ENCODE data around the gene DNAJC5.
"Not testable (repeated sequence)": the region's sequence is repeated elsewhere in the genome, so short reads cannot be mapped to it uniquely, and the experiment has no call there.

DNAJC5 gene

DNA sequence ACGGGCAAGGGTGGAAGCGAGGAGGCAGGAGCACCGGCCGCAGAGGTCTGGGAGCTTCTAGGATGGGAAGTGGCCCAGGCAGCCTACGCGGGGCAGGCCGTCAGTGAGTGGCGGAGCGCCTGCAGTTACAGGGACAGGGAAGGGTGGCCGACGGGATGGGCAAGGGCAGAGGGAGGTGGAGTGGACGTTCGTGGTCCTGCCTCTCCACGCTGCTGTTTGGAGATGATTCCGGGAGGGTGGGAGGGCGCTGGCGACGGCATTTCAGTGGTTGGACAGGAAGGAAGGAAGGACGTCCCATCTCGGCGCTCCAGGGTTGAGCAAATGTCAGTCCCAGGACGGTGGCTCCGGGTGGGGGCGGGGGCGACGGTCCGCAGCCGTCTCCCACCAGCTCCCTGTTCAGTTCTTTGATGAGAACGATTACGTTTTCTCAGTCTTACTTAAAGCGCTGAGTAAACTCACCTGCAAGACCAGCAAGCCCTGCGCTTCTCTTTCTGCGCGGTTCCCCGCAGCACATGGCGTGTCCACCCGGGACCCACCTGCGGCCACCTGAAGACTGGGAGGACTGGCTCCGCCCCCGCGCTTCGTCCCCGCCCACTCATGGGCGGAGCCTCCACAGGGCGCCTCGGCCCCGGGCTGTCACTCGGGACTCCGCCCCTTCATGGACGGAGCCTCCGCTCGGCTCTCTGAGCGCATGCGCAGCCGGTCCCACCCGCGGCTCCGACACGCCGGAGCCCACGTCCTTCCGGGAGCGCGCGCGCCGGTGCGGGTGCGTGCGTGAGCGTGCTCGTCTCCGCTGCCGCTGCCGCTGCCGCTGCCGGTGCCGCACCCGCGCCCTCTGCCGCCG, at the start of gene DNAJC5:
Gene DNAJC5, plus strand, starts transcription at position 769 of the 844 bp plus-strand sequence. CDS start 33,220 bp downstream, outside the sequence.
- peak; percentile 95 for DNase-seq

GRCh38 chr20:63846128-63846771, 48.7 kb upstream of the DNAJC5 start:
- DNase-seq: peak; percentile 24

GRCh38 chr20:63846888-63847236, 48.1 kb upstream of the DNAJC5 start:
- no peak for DNase-seq

DNA sequence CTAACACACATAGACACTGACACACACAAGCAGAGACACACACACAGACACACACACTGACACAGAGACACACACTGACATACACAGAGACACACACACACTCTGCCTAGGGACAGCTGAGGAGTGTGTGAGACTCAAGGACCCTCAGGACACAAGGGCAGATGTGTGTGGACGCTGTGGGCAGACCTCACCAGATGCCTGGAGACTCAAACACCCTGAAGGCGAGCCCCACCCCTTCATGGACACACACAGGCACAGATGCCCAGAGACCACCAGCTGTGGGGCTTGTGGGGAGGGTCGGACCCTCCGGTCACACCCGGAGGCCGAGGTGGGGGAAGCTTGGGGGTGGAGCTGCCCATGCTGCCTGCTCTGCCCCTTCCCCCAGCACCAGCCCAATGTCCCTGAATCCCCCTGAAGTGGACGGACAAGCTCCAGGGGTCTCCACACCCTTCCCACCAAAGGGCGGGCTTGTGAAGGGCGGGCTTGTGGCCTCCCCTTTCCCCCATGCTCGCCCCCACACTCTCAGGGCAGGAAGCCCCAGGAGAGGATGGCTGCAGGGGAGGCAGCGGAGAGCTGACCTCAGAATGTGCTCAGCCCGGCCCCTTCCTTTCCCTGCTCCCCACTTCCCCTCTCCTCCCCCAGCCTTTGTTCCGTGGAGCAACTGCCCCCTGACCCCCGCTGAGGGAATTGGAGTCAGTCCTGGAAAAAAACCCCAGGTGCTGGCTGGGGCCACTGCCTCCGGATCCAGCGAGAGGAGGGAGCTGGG, 47.5 kb upstream of the DNAJC5 start:
- no peak for DNase-seq

- DNase-seq: no peak
These were observed 46.7 kb upstream of the DNAJC5 start for GRCh38 chr20:63848003-63848911.

GRCh38 chr20:63850689-63851547, 44.0 kb upstream of the DNAJC5 start:
- DNase-seq: no peak

DNA sequence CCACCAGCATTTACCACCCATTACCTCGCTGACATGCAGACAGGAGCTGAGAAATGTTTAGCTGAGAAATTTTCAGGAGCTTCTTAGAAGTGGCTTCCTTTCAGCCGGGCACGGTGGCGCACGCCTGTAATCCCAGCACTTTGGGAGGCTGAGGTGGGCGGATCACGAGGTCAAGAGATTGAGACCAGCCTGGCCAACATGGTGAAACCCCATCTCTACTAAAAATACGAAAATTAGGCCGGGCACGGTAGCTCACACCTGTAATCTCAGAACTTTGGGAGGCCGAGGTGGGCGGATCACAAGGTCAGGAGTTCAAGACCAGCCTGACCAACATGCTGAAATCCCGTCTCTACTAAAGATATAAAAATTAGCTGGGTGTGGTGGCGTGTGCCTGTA, 43.4 kb upstream of the DNAJC5 start:
- DNase-seq: not testable (repeated sequence)

- not testable (repeated sequence) for DNase-seq
These were observed 41.2 kb upstream of the DNAJC5 start for GRCh38 chr20:63853733-63854068.

DNA sequence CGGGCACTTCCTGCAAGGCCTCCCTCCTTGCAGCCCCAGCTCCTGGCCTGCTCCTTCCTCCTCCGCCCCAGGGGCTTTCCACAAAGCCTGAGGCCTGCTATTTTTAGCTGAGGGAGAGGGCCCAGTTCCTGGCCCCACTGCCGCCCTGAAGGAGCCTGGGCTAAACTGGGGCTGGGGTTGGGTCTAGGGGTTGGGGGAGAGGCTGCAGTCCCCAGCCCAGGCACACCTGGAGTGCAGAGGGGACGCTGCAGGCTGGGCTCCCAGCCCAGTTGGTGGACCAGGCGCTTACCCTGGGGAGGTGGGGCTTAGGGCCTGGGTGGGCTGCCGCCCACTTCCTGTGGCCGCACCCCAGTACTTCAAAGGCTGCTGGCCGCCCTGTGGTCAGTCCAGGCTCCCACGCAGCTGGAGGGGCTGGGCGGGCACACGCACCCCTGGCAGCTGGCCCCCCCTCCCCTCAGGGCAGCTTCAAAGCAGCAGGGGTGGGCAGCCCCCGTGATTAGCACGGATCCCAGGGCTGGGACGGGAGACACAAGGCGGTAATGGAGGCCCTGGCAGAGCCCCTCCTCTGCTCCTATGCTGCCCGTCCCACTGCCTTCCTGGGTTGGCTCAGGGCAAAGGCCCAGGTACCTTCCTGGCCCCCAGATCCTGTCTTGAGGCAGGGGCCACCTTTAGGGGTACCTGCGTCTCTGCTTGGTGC, 40.7 kb upstream of the DNAJC5 start:
- DNase-seq: no peak

- DNase-seq: no peak
These were observed 40.1 kb upstream of the DNAJC5 start for GRCh38 chr20:63854766-63855362.

DNA sequence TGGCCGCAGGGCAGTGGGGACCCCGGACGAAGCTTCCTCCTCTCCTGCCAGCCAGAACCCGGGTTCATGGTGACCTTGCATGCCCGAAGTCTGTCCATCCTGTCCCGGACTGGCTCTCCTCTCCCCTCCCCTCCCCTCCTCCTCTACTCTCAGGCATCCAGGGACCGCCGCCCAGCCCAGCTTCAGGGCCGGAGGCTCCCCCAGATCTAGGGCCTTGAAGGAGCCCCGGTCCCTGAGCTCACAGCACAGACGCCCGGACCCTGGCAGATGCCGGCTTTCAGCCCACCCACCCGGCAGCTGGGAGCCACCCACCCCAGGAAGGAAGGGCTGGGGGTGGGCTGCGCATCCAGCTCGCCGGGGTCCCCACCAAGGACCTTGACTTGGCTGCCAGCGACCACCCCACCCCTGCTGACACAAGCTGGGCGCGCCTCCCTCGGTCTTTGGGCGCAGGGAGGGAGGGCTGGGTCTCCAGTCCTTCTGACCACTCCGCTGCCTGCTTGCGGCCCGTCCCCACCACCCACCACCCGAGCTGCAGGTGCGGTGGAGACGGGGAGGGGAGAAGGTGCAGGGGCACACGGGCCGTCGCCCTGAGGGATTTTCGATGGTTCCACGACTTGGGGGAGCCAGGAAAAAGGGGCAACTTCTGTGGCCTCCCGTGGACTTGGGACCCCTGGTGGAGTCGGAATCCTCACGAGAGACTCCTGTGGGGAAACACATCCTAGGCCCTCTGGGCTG, 39.4 kb upstream of the DNAJC5 start:
- no peak for DNase-seq

DNA sequence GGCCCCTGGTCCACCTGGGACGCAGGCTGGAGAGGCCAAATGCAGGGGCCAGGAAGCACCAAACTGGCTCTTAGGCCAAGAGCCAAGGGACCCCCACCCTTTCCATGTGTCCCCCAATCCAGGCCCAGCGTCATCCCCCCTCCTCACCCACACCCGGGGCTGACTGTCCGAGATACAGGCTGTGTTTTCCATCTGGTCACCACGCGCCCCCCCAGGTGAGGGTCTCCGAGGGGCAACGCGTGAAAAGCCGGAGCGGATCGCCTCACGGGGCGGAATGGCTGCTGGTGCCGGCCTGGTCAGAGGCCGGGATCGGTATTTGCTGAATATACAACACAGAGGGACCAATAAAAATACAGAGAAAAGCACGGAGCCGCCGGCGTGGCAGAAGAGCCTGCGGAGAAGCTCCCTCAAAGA, 38.8 kb upstream of the DNAJC5 start:
- no peak for DNase-seq

GRCh38 chr20:63857764-63858392, 37.0 kb upstream of the DNAJC5 start:
- DNase-seq: no peak

- peak; percentile 45 for DNase-seq
These were observed 36.3 kb upstream of the DNAJC5 start for GRCh38 chr20:63858393-63859165.

- no peak for DNase-seq
These were observed 35.7 kb upstream of the DNAJC5 start for GRCh38 chr20:63859166-63859699.

GRCh38 chr20:63860325-63861051, 34.4 kb upstream of the DNAJC5 start:
- DNase-seq: no peak

GRCh38 chr20:63861365-63861934, 33.5 kb upstream of the DNAJC5 start, which contains the start of gene ABHD16B:
Gene ABHD16B (plus strand): TSS chr20:63861498. CDS start chr20:63861541, 43 bp downstream.
- DNase-seq: no peak
